HG02852 (cell line): ENCODE data around the gene CCDC12.

Experiments
- ATAC-seq: cut with Tn5 transposase; IDR thresholded peaks from one replicate; pipeline ENCODE4 v1.9.1; 2021; ENCODE audit warnings: mild to moderate bottlenecking, moderate library complexity; ENCODE audit not compliant: unreplicated experiment

Gene CCDC12

GRCh38 chr3:46997453-46998091 lies 21.0 kb upstream of the CCDC12 start:
- no peak for ATAC-seq

- no peak for ATAC-seq
Observed at GRCh38 chr3:46996689-46997452, 20.3 kb upstream of the CCDC12 start.

GRCh38 chr3:46995901-46996562 lies 19.5 kb upstream of the CCDC12 start:
- ATAC-seq = no peak

GRCh38 chr3:46994801-46995731 lies 18.5 kb upstream of the CCDC12 start:
- ATAC-seq = no peak

GRCh38 chr3:46993986-46994385 lies 17.4 kb upstream of the CCDC12 start:
- ATAC-seq = no peak

GRCh38 chr3:46993292-46993691 lies 16.7 kb upstream of the CCDC12 start:
- no peak for ATAC-seq

GRCh38 chr3:46992231-46992630 lies 15.7 kb upstream of the CCDC12 start:
- no peak for ATAC-seq

- ATAC-seq = no peak
Observed at GRCh38 chr3:46991406-46992165, 15.0 kb upstream of the CCDC12 start.

- peak; percentile 37 for ATAC-seq
Observed at GRCh38 chr3:46990573-46991374, 14.2 kb upstream of the CCDC12 start.

- no peak for ATAC-seq
Observed at GRCh38 chr3:46989146-46989810, 12.7 kb upstream of the CCDC12 start.

- no peak for ATAC-seq
Observed at GRCh38 chr3:46988616-46989015, 12.1 kb upstream of the CCDC12 start.

GRCh38 chr3:46987743-46988401 lies 11.3 kb upstream of the CCDC12 start:
- ATAC-seq = peak; percentile 76

GRCh38 chr3:46987319-46987742 lies 10.8 kb upstream of the CCDC12 start:
- ATAC-seq = no peak

- ATAC-seq = no peak
Observed at GRCh38 chr3:46986782-46987310, 10.3 kb upstream of the CCDC12 start.

- ATAC-seq = no peak
Observed at GRCh38 chr3:46986055-46986730, 9.6 kb upstream of the CCDC12 start.

- no peak for ATAC-seq
Observed at GRCh38 chr3:46985588-46985987, 9.0 kb upstream of the CCDC12 start.
